Inferior parietal cortex (tissue), 1 donor: ENCODE data around the gene QRICH1.

ENCODE experiments used
- DNase-seq: peaks from one replicate; pipeline ENCODE4 v3.0.0-alpha.2; 2016; ENCODE audit errors: extremely low spot score

Gene QRICH1, protein sequence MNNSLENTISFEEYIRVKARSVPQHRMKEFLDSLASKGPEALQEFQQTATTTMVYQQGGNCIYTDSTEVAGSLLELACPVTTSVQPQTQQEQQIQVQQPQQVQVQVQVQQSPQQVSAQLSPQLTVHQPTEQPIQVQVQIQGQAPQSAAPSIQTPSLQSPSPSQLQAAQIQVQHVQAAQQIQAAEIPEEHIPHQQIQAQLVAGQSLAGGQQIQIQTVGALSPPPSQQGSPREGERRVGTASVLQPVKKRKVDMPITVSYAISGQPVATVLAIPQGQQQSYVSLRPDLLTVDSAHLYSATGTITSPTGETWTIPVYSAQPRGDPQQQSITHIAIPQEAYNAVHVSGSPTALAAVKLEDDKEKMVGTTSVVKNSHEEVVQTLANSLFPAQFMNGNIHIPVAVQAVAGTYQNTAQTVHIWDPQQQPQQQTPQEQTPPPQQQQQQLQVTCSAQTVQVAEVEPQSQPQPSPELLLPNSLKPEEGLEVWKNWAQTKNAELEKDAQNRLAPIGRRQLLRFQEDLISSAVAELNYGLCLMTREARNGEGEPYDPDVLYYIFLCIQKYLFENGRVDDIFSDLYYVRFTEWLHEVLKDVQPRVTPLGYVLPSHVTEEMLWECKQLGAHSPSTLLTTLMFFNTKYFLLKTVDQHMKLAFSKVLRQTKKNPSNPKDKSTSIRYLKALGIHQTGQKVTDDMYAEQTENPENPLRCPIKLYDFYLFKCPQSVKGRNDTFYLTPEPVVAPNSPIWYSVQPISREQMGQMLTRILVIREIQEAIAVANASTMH

DNA sequence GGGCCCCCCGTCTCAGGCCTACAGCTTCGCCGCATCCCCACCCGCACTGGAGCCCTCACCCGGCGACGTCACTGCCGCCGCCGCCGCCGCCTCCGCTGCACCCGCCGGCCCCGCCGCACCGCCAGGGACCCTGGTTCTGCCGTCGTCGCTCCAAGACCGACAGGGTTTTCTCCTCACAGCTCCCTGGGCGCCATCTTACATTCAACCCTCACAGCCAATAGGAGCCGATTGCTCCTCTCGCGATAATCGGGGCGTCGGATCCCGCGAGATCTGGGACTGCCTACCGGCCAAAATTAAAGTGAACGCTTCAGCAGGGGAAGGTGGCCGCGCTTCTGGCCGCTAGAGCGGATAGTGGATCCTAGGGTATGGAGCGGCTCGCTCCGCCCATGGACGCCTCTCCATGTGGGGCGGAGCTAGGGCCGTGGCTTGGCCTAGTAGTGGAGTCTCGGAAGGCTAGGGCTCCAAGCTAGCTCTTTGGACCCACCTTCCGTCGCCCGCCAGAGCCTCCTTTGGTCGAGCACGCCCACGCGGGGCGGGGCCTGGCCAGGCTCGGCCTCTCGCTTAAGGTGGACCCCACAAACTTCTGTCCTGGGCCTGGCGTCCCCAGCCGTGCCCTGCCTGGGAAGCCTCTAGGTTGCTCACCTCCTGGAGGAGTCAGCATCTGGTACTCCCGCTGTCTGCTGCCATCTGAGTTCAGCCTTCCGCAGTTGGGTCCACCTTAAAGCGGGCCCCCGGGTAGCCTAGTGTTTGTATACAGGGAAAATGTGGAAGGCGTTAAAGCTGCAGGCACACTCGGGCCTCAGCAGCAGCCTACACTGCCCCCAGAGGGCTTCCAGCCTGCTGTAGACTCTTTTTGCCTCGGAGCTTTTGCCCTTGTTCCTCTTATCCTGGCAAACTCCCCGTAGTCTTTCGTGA, at the start of gene QRICH1:
Gene QRICH1 (minus strand): TSS at position 219 of the 915 bp plus-strand sequence. CDS start 17,054 bp downstream, outside the sequence.
- DNase-seq = peak; percentile 98

DNA sequence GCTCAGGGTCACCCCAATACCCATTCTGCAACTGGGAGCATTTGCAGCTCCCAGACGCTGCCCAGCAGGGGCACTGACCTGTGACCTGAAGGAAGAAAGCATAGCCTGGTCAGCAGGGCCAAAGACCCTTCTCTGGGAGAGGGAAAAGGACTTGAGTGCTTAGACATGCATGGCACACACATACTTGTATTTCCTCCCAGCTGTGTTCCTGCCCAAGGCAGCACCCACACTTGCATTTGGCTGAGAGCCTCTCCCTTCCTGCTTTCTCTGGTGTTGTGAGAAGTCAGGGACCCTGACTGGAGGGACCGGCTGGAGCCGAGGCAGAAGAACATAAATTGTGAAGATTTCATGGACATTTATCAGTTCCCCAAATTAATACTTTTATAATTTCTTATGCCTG, 46.2 kb upstream of the QRICH1 start:
- no peak for DNase-seq

DNA sequence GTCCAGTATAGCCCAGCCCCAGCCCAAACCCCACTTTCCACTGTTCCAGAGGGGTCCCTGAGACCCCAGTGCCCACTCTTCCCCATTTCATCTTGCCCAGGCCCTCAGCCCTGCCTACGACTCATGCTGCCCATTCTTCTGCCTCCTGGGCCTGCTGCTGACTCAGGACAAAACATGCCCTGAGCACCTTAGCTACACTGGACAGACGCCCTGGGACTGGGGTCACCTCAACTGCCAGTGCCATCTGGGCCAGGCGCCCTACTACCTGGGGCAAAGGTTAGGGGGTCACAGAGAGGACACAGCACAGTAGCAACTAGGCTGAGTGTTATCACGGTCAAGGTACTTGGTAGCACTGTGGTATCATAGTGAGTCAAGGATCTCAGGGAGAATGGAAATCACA, 41.6 kb upstream of the QRICH1 start:
- DNase-seq = no peak

DNA sequence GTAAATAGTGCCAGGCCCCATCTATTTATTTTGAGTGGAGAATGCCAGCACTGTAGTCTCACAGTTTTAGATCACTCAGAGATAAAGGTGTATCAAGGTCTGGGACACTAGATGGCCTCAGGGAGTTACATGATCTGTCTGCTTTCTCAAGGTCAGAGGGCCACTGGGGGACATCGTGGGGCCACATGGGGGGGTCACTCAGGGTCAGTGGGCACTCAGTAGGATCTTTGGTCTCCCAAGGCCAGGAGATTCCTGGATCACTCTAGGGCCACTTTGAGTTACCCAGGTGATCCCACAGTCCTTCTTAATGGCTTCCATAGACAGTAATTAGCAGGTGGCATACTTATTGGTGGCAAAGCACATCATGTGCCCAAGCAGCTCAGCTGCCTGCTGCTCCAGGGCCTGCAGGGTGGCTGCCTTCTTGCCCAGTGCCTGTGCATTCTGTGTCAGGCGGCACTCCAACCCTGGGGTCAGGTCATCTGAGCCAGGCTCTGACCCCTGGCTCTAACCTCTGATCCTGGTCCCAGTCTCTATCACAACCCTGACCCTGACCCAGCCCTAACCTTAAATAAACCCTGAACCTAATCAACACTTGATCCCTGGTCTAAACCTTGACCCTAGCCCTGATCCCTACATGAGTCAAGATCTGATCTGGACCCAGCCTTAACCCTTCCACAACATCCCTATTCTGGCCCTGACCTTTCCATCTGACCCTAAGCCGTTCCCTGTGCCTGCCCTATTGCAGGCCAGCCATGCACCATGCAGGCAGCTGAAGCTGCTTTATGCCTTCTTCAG, 40.8 kb upstream of the QRICH1 start:
- DNase-seq = no peak

DNA sequence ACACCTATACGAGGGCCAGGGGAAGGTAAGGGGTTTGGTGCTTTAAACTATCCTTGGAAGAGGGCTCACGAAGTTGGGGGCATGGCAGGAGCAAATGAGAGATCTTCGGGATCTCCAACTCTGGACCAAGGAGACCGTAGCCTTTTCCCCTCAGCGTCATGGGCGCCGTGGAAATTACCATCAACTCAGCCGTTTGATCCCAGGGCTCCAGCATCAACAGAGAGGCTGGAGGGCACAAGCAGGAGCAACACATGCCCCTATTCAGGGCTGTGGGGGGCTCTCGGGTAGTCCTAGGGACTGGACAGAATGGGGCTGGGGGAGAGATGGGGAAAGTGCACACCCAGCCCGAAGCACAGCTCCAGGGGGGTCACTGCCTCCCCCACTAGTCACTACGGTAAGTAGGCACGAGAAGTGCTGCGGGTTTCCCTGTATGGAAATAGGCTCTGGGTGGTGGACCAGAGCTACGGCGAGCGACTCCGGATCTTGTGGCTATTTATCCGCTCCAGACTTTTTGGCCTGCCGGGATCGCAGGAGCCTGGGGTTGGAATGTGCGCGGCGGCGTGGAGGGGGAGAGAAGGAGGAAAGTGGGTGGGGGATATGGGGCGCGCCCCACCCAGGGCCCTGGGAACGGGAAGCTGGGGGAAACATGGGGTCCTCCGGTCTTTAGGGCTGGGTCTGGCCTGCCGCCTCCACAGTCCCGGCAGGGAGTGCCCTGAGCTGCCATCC, 39.5 kb upstream of the QRICH1 start:
- DNase-seq = peak; percentile 82

DNA sequence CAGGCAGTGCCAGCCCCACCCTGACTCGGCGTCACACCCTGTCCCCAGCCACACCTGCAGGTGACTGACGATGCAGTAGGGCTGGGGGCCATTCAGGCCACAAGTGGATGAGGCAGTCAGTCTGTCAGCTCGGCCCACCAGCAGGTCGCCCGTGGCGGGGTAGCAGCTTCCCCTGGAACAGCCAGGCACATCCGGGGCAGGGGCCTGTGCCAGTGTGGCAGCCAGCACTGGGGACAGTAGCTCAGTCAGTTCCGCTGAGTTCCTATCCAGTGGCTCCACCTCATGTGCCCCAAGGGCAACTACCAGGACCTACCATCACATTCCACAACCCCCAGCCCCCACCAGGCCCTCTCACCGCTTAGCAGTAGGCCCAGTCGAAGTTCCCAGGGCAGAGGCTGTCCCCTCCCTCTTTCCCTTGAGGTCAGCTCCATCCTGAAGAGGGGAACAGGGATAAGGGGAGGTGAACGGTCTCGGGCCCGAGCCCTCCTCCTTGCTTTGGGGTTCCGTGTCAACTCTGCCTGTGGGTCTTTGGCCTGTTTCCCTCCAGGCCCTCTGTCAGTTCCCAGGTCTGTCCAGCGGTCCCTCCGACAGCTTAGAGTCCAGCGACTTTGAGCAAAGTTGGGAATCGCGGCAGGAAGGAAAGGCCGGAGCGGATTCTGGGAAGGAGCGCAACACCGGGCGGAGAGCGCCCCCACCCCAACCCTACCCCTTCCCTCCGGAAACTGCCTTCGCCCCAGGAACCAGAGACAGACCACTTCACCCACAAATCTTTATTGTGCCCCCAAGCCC, 38.8 kb upstream of the QRICH1 start, which contains the start of gene LAMB2:
Gene LAMB2 (minus strand): TSS at position 614 of the 789 bp plus-strand sequence. CDS start 183 bp downstream, at position 431.
- peak; percentile 69 for DNase-seq

DNA sequence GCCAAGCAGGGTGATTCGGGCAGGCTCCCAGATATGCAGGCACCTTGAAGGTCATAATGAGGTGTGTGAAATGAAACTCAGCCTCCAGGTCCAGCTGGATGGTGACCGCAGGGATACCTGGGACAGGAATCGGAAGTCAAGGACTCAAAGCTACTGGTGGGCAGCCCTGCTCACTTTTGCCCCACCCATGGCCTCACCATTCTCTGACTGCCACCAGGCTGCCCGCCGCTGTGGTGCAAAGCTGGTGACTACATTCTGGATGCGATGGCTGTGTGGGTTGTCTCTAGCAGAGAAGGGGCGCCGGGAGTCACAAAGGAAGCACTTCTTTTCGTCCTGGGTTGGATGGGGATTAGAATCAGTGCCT, 38.2 kb upstream of the QRICH1 start:
- DNase-seq = no peak

DNA sequence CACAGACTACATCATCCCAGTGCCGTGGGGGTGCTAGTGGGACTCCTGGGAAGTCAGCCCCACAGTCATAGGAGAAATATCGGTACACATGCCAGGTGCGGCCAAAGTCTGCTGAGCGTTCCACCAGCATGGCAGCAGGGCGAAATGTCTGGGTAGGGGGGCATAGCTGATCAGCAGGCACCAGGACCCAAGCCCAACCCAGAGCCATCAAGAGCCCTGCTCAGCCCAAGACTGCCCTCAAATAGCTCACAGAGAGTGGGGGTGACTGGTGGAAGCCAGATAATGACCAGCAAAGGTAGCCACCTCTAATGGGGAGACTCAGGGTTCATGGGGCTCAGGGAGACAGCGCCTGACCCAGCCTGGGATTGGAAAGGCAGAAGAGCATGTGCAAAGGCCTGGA, 37.7 kb upstream of the QRICH1 start:
- DNase-seq = no peak

DNA sequence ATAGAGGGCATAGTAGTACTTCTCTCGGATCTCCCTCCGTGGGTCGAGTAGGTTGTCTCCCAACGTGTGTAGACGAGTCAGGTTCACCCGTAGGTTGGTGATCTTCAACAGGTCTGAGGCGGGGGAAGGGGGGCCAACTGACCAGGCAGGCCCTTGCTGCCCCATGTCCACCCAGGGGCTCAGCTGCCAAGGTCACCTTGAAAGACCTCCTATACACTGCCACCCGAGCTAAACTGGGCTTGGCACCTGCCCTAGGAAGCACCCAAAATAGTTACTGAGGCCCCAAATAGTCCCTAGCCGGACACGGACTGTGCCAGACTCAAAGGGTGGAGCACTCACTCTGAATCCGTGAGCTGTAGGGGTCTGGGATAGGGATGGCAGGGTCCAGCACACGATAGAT, 37.2 kb upstream of the QRICH1 start:
- DNase-seq = no peak

DNA sequence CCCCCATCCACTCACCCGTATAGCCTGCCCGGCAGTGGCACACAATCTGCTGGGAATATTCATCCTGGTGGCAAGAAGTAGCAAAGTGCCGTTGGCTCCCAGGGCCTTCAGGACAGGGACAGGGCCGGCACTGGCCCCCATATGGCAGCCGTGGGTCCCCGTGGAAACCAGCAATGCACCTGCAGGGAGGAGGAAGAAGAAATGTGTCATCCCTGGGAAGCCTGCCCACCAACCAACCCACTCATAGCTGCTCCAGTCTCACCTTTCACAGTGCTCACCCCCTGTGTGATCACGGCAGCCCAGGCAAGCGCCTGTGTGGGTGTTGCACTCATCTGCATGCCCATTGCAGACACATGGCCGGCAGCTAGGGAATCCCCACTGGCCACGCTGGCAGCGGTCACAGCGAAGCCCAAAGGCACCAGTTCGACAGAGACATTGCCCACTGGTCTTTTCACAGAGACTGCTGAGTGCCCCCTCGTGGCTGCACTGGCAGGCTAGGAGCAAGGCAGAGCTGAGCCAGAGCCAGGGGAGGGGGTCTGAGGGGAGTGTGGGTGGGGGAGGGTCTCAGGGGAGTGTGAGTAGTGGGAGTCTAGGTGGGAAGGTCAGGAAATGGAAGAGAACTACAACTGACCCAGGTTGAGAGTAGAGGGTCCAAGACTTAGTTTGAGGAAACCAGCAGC, 31.3 kb upstream of the QRICH1 start:
- no peak for DNase-seq

DNA sequence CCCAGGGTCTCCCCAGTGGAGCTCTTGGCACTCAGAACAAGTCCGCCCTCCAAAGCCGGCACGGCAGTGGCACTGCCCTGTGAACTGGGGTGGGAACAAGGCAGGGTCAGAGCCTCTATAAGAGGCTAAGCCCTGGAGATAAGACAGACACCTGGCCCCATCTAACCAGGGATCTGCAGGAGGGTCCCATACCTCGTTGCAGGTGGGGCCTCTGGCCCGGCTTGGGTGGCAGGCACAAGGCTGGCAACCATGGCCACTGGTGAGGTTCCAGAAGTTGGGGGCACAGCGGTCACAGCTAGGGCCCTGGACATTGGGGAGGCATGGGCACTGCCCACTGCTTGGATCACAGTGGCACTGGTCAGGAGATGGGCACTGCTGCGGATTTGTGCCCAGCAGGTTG, 30.3 kb upstream of the QRICH1 start:
- DNase-seq = no peak

DNA sequence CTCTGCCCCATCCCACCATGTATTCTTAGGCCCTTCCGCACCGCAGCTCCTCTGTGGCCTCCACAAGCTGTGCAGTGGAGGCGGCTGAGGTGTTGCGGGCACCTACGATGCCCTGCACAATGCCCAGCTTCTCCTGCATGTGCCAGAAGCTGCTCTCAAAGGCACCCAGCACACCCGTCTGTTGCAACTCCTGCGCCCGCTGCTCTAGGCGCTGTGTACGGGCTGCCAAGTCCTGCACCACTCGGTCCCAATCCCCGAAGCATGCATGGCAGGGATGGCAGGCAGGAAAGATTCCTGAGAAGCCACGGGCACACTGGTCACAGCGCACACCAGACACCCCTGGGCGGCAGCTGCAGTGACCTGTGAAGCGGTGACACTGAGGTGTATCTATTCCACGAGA, 29.8 kb upstream of the QRICH1 start:
- DNase-seq = no peak

DNA sequence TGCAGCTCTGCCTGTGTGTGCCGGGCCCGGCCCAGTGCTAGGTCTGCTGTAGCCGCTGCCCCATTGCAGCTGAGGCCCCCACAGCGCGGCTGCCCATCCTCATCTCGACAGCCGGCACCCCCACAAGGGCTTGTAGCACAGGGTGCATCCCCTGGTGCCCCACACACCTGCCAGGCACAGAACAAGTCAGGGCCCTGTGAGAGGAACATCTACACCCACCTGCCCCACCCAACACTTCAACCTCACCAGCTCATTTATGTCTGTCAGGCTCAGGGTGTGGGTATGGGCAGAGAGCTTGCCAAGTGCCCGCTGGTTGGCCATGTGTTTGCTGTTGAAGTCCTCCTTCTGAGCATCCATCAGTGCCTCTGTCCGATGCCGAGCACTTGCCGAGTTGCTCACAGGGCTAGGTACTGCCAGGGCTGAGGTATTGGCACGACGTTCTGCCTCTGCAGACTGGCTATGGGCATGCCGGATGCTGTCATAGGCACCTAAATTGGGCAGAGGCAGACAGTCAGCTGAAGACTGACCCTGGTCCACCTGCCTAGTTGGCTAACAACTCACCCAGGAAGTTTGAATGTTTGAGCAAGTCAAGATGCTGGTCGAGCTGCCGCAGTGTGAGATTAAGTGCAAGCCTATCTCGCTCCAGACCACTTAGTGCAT, 29.1 kb upstream of the QRICH1 start:
- DNase-seq = no peak

DNA sequence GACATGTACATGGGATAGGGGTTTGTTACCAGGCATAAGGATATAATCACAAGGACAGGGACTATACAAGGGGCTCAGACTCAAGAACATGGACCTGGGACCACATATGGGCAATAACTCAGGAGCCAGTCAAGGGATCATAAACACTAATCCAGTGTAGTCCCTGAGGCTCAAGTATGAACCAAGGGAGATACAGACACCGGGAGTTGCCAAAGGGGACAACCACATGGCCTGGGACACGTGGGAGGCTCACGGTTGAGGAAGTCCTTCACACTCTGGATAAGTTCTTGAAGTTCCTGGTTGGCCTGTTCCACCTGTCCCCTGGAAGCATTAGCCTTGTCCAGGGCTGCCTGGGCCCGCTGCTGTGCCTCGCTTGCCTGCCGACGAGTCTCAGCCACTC, 28.6 kb upstream of the QRICH1 start:
- no peak for DNase-seq

DNA sequence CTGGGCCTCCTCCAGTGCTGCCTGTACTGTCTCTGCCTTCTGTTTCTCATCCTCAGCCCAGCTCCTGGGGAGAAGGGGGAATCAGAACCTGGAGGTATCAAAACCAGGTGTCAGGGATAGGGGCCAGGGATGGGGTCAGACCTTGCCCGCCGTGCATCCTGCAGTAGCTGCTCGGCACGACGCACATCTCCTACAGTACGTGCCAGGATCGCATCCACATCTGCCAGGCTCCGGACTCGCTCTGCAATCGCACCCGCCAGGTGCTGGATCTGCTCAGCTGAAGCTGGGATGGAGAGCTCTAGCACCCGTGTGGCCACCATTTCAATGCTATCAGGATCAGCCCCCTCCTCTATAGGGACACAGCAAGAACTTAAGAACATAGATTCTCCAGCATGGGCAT, 28.2 kb upstream of the QRICH1 start:
- DNase-seq = no peak

DNA sequence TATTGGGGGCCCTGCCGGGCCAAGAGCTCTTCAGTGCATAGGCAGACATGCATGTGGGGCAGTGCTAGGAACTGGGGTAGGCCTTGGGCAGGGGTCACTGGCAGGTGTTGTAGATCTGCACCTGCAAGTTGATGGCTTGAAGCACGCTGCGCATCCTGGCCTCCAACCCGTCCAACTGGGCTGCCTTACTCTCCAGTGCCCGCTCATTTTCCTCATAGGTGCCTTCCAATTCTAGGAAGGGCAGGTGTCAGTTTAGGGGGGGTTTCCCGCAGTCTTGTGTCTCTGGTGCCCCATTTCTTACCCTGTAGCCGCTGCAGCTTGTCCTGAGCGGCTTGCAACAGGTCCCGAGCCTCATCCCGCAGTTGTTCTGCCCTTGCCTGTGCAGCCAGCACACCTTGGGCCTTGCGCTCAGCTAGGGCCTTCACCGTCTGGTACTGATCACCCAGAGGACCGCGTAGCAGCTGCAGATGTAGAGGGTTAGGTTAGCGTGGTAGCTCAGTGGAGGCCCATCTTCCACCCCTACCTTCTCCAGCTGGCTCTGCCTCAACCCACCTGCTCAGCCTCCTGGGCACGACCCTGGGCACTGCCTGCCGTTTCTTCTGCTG, 27.4 kb upstream of the QRICH1 start:
- no peak for DNase-seq

DNA sequence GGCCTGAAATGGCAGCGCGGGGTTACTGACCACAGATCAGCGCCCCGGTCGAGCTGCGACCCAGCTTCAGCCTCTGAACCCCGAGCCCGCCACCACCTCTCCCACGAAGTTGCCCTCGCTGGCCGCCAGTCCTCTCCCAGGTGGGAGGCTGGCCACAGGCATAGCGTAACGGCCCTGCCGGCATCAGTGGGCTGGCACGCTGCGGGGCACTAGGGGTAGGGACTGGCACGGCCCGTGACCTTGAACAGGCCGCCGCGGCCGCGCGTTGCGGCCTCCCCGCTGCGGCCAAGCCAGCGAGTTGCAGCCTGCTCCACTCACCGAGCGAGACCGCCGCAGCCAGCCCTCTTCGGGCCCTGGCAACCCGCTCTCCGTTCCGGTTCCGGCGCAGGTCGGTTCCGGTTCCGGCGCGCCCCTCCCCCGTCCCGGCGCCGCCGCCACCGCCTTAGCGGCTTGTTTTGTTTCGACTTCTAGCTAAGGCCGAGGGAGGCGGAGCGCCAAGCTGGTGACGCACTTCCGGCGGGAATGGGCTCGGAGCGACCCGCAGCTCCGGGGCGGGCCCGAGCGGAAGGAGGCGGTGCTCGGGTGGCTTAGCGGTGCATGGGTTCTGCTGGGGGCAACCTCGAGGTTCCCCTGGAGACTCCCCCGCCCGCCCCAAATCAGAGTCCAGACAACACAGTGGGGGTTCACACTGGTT, 26.7 kb upstream of the QRICH1 start, which contains the start of gene USP19:
Gene USP19 (minus strand): TSS at position 386 of the 694 bp plus-strand sequence. CDS start 1,678 bp downstream, outside the sequence.
- peak; percentile 95 for DNase-seq
